GM21360 (cell line): Measurements from ENCODE around the gene SEC14L5.

Experiments used
- ATAC-seq: cut with Tn5 transposase; IDR thresholded peaks from one replicate; pipeline ENCODE4 v1.9.1; 2021; ENCODE audit warnings: mild to moderate bottlenecking, moderate library complexity; ENCODE audit not compliant: unreplicated experiment

Gene SEC14L5

GRCh38 chr16:4981473-4981872 lies 23.3 kb downstream of the SEC14L5 start:
- no peak for ATAC-seq

GRCh38 chr16:4982056-4982867 lies 24.1 kb downstream of the SEC14L5 start:
- ATAC-seq: no peak

- ATAC-seq: no peak
Observed at GRCh38 chr16:4984174-4984990, 26.3 kb downstream of the SEC14L5 start.

GRCh38 chr16:4987250-4987579 lies 29.1 kb downstream of the SEC14L5 start:
- ATAC-seq: no peak

GRCh38 chr16:4987580-4988374 lies 29.6 kb downstream of the SEC14L5 start:
- no peak for ATAC-seq

GRCh38 chr16:4988647-4989046 lies 30.5 kb downstream of the SEC14L5 start:
- ATAC-seq: no peak

- no peak for ATAC-seq
Observed at GRCh38 chr16:4989391-4990006, 31.4 kb downstream of the SEC14L5 start.

- ATAC-seq: no peak
Observed at GRCh38 chr16:4990415-4990814, 32.3 kb downstream of the SEC14L5 start.

- no peak for ATAC-seq
Observed at GRCh38 chr16:4991754-4992153, 33.6 kb downstream of the SEC14L5 start.

GRCh38 chr16:4994719-4995434 lies 36.7 kb downstream of the SEC14L5 start:
- ATAC-seq: no peak

GRCh38 chr16:5000573-5001001 lies 42.5 kb downstream of the SEC14L5 start:
- no peak for ATAC-seq

GRCh38 chr16:5001571-5001970 lies 43.4 kb downstream of the SEC14L5 start:
- no peak for ATAC-seq

- ATAC-seq: no peak
Observed at GRCh38 chr16:5001986-5002385, 43.9 kb downstream of the SEC14L5 start.

- ATAC-seq: no peak
Observed at GRCh38 chr16:5002699-5003143, 44.6 kb downstream of the SEC14L5 start.

GRCh38 chr16:5003211-5003610 lies 45.1 kb downstream of the SEC14L5 start:
- no peak for ATAC-seq

GRCh38 chr16:5003828-5004227 lies 45.7 kb downstream of the SEC14L5 start:
- ATAC-seq: no peak

- no peak for ATAC-seq
Observed at GRCh38 chr16:5004311-5004710, 46.2 kb downstream of the SEC14L5 start.

GRCh38 chr16:5005916-5006315 lies 47.8 kb downstream of the SEC14L5 start:
- no peak for ATAC-seq

- ATAC-seq: no peak
Observed at GRCh38 chr16:5006348-5007193, 48.4 kb downstream of the SEC14L5 start.
